HEK293T (cell line): ENCODE data around the gene TMEM209.
"Not testable (repeated sequence)": the region's sequence is repeated elsewhere in the genome, so short reads cannot be mapped to it uniquely, and the experiment has no call there.

Experiments
- ARNT ChIP-seq: fragments of 450-650 bp; IDR thresholded peaks from 2 replicates; pipeline ENCODE4 v1.6.1; 2017; ENCODE audit warnings: mild to moderate bottlenecking
- BHLHE40 ChIP-seq: fragments of 450-650 bp; IDR thresholded peaks from 2 replicates; pipeline ENCODE4 v1.6.1; 2016; ENCODE audit warnings: mild to moderate bottlenecking, moderate library complexity, borderline replicate concordance
- ELF4 ChIP-seq: fragments of 450-650 bp; IDR thresholded peaks from 2 replicates; pipeline ENCODE4 v1.6.1; 2017; ENCODE audit warnings: antibody characterized with exemption
- FOXA1 ChIP-seq: fragments of 450-650 bp; IDR thresholded peaks from 2 replicates; pipeline ENCODE4 v1.6.1; 2016; ENCODE audit warnings: mild to moderate bottlenecking
- FOXK2 ChIP-seq: fragments of 450-650 bp; IDR thresholded peaks from 2 replicates; pipeline ENCODE4 v1.6.1; 2016; ENCODE audit warnings: mild to moderate bottlenecking
- FOXM1 ChIP-seq: fragments of 450-650 bp; IDR thresholded peaks from 2 replicates; pipeline ENCODE4 v1.6.1; 2017; ENCODE audit warnings: mild to moderate bottlenecking, borderline replicate concordance
- LEF1 ChIP-seq: fragments of 450-650 bp; IDR thresholded peaks from 2 replicates; pipeline ENCODE4 v1.6.1; 2017; ENCODE audit warnings: mild to moderate bottlenecking, borderline replicate concordance
- NFRKB ChIP-seq: fragments of 450-650 bp; IDR thresholded peaks from 2 replicates; pipeline ENCODE4 v1.6.1; 2016; ENCODE audit warnings: mild to moderate bottlenecking, moderate library complexity
- SP1 ChIP-seq: fragments of 450-650 bp; IDR thresholded peaks from 2 replicates; pipeline ENCODE4 v1.6.1; 2017
- SUZ12 ChIP-seq: fragments of 450-650 bp; IDR thresholded peaks from 2 replicates; pipeline ENCODE4 v1.6.1; 2016; ENCODE audit warnings: mild to moderate bottlenecking
- TARDBP ChIP-seq: fragments of 450-650 bp; IDR thresholded peaks from 2 replicates; pipeline ENCODE4 v1.6.1; 2016
- ZNF384 ChIP-seq: fragments of 450-650 bp; IDR thresholded peaks from 2 replicates; pipeline ENCODE4 v1.6.1; 2016
- TF ChIP-seq, protein P1 (sequence below): fragments of 450-650 bp; IDR thresholded peaks from 2 replicates; pipeline ENCODE4 v1.6.1; 2016

DNA sequence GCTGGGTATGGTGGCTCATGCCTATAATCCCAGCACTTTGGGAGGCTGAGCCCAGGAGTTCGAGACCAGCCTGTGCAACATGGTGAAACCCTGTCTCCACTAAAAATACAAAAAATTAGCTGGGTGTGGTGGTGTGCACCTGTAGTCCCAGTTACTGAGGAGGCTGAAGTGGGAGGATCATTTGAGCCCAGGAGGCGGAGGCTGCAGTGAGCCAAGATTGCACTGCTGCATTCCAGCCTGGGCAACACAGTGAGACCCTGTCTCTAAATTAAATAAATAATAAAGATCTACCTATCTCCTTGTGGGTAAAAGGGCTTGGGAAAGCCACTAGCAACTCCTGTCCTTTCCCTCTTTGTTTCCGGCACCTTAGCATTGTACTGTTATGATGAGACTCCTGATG, 78.4 kb downstream of the TMEM209 start:
- not testable (repeated sequence) for TF ChIP-seq ZNF384, SP1, FOXM1, ARNT, ELF4, FOXK2, SUZ12, BHLHE40, LEF1, NFRKB, FOXA1, TARDBP
- TF ChIP-seq, protein P1, sequence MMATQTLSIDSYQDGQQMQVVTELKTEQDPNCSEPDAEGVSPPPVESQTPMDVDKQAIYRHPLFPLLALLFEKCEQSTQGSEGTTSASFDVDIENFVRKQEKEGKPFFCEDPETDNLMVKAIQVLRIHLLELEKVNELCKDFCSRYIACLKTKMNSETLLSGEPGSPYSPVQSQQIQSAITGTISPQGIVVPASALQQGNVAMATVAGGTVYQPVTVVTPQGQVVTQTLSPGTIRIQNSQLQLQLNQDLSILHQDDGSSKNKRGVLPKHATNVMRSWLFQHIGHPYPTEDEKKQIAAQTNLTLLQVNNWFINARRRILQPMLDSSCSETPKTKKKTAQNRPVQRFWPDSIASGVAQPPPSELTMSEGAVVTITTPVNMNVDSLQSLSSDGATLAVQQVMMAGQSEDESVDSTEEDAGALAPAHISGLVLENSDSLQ, result not testable (repeated sequence)
